Measurements from ENCODE around the gene SCAI. TPM values are rescaled to one million over a fixed set of nuclear protein-coding genes. Genes with fewer than 3 reads are reported as not detected.
"Not testable (repeated sequence)": the region's sequence is repeated elsewhere in the genome, so short reads cannot be mapped to it uniquely, and the experiment has no call there.

Gene SCAI
- total RNA-seq, 1 donor from 2014 or later: 23.5 TPM

GRCh38 chr9:124928116-124928515 lies 215.2 kb downstream of the SCAI start:
- Mint-ChIP-seq H3K4me3 (ENCODE audit: low read depth) (no peak overlapping the region), H3K36me3 (ENCODE audit: insufficient read depth) (peaks cover 4% of the 10 kb centered on the region)
- no peak for DNase-seq (ENCODE audit: low spot score, unreplicated experiment)

DNA sequence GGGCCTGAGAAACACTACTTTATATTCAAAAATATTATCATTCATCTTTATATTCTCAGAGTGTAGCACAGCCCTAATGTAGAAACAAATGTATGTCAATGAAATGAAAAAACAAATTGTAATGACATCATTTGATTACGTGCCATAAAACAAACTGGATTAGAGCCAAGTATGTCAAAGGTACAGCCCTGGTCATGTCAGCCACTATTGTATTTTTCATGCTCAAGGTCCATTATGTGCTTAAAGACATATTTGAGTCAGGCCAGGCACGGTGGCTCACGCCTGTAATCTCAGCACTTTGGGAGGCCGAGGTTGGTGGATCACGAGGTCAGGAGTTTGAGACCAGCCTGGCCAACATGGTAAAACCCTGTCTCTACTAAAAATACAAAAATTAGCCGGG lies 222.9 kb downstream of the SCAI start:
- H3K27ac Mint-ChIP-seq; H3K9me3 Mint-ChIP-seq (ENCODE audit: low read depth); DNase-seq (ENCODE audit: low spot score, unreplicated experiment); H3K4me1 Mint-ChIP-seq (ENCODE audit: low read depth); H3K4me3 Mint-ChIP-seq (ENCODE audit: low read depth); H3K27me3 Mint-ChIP-seq: not testable (repeated sequence)
- peaks cover 10% of the 10 kb centered on the region for H3K36me3 Mint-ChIP-seq (ENCODE audit: insufficient read depth)

More at GRCh38 chr9:124928116-124928515, 215.2 kb downstream of the SCAI start:
- no peaks in the 10 kb centered on the region for H3K9me3 Mint-ChIP-seq (ENCODE audit: low read depth)
- TF ChIP-seq, protein P1, sequence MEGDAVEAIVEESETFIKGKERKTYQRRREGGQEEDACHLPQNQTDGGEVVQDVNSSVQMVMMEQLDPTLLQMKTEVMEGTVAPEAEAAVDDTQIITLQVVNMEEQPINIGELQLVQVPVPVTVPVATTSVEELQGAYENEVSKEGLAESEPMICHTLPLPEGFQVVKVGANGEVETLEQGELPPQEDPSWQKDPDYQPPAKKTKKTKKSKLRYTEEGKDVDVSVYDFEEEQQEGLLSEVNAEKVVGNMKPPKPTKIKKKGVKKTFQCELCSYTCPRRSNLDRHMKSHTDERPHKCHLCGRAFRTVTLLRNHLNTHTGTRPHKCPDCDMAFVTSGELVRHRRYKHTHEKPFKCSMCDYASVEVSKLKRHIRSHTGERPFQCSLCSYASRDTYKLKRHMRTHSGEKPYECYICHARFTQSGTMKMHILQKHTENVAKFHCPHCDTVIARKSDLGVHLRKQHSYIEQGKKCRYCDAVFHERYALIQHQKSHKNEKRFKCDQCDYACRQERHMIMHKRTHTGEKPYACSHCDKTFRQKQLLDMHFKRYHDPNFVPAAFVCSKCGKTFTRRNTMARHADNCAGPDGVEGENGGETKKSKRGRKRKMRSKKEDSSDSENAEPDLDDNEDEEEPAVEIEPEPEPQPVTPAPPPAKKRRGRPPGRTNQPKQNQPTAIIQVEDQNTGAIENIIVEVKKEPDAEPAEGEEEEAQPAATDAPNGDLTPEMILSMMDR (IDR thresholded peaks at IDR 0.05; ENCODE audit: unreplicated experiment): no peak
- H3K27me3 Mint-ChIP-seq: no peaks in the 10 kb centered on the region
- H3K4me1 Mint-ChIP-seq (ENCODE audit: low read depth): no peaks in the 10 kb centered on the region
- no peak overlapping the region for H3K27ac Mint-ChIP-seq

DNA sequence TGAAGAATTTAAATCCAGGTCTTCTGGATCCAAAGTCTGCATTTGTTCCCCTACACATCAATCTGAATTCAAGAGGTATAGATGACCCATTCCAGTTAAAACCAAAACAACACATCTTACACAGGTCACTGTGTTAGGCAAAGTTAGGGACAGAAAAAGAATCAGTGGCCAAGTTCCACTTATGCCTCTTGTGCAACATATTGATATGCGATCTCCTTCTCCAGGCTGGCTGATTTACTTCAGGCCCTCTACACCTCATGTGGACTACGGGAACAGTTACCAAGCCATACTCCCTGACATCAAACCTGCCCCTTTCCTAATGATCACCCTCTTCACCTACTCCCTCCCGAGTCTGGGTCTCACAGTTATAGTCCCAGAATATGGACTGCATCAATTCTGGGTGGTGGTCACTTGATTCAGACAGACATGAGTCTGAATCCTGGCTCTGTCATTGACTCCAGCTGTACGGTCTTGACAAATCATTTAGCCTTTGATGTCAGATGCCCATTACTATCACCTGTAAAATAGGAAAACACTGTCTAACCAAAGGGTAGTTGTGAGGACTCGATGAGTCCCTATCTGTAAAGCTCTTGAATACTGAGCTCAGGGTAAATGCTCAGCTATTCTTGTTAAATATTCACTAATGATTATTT lies 228.4 kb downstream of the SCAI start:
- no peaks in the 10 kb centered on the region for H3K4me1 Mint-ChIP-seq (ENCODE audit: low read depth)
- no peak for DNase-seq (ENCODE audit: low spot score, unreplicated experiment)
- no peak overlapping the region for H3K27ac Mint-ChIP-seq
- TF ChIP-seq, protein P1 (IDR thresholded peaks at IDR 0.05; ENCODE audit: unreplicated experiment): no peak
- peaks cover 16% of the 10 kb centered on the region for H3K36me3 Mint-ChIP-seq (ENCODE audit: insufficient read depth)
- no peaks in the 10 kb centered on the region for H3K9me3 Mint-ChIP-seq (ENCODE audit: low read depth)
- H3K27me3 Mint-ChIP-seq: no peaks in the 10 kb centered on the region
- no peak overlapping the region for H3K4me3 Mint-ChIP-seq (ENCODE audit: low read depth)

DNA sequence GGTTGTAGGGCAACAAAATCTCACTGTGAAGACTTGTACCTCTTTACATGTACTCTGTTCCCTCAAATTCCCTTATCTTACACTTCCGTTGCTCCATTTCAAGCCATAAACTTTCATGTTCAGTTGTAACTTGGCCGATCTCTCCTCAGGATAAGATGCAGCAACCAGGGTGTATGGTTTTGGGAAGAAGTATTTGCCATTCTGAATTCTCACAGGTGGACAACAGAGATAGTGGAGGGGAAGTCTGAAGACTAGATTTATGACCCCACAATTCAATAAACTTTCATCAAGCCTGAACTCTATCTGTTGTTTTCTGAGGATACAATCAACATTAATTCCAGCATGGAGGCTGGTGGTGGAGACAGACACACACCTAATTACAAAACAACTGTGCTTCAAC lies 229.9 kb downstream of the SCAI start:
- H3K36me3 Mint-ChIP-seq (ENCODE audit: insufficient read depth): peaks cover 16% of the 10 kb centered on the region
- H3K27me3 Mint-ChIP-seq: no peaks in the 10 kb centered on the region
- no peaks in the 10 kb centered on the region for H3K9me3 Mint-ChIP-seq (ENCODE audit: low read depth)
- no peak overlapping the region for H3K27ac Mint-ChIP-seq
- DNase-seq (ENCODE audit: low spot score, unreplicated experiment): no peak
- TF ChIP-seq, protein P1 (IDR thresholded peaks at IDR 0.05; ENCODE audit: unreplicated experiment): no peak
- H3K4me1 Mint-ChIP-seq (ENCODE audit: low read depth): no peaks in the 10 kb centered on the region
- no peak overlapping the region for H3K4me3 Mint-ChIP-seq (ENCODE audit: low read depth)

DNA sequence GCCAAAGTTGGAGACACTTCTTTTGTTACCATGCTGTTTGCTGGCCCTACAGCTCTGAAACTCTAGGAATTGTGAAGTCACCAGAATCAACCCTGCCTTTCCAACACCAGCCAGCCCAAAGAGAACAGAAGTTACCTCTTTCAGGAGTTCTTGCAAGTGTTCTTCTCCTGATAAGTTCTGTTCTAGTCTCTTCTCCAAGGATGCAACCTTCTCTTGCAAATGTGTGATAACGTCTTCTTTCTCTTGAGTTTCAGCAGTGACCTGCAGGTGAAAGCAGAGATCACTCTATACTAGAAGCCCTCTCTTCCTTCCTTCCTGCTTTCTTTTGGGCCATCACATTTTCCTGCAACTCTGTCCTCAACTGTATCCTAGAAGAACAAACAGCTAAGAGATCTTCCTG lies 231.6 kb downstream of the SCAI start:
- H3K36me3 Mint-ChIP-seq (ENCODE audit: insufficient read depth): peaks cover 18% of the 10 kb centered on the region
- DNase-seq (ENCODE audit: low spot score, unreplicated experiment): no peak
- peaks cover 10% of the 10 kb centered on the region for H3K4me1 Mint-ChIP-seq (ENCODE audit: low read depth)
- H3K27me3 Mint-ChIP-seq: no peaks in the 10 kb centered on the region
- TF ChIP-seq, protein P1 (IDR thresholded peaks at IDR 0.05; ENCODE audit: unreplicated experiment): no peak
- H3K4me3 Mint-ChIP-seq (ENCODE audit: low read depth): no peak overlapping the region
- no peaks in the 10 kb centered on the region for H3K9me3 Mint-ChIP-seq (ENCODE audit: low read depth)
- no peak overlapping the region for H3K27ac Mint-ChIP-seq

DNA sequence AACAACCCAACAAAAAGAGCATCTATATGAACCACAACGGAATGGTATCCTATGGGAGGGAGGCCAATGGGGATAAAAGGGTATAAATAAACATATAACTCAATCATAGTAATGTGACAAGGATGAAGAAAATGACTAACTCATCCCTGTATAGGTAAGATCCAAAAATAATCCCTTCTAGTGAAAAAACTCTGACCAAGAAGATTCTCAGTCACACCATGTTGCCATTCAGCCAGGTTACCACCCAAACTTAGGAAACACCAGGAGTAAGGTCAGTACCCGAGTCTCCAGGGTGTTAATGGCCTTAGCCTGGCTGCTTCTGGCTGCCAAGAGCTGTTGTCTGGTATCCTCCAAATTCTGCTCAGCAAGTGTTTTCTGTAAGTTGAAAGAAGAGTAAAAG lies 235.2 kb downstream of the SCAI start:
- Mint-ChIP-seq H3K4me3 (ENCODE audit: low read depth) (no peak overlapping the region), H3K36me3 (ENCODE audit: insufficient read depth) (peaks cover 22% of the 10 kb centered on the region)
- TF ChIP-seq, protein P1 (IDR thresholded peaks at IDR 0.05; ENCODE audit: unreplicated experiment): no peak

More for the DNA sequence above, 235.2 kb downstream of the SCAI start:
- no peaks in the 10 kb centered on the region for H3K27me3 Mint-ChIP-seq
- H3K27ac Mint-ChIP-seq: peak overlapping the region; percentile 32
- H3K4me1 Mint-ChIP-seq (ENCODE audit: low read depth): peaks cover 10% of the 10 kb centered on the region
- H3K9me3 Mint-ChIP-seq (ENCODE audit: low read depth): no peaks in the 10 kb centered on the region
- DNase-seq (ENCODE audit: low spot score, unreplicated experiment): no peak

All from progenitor cell of endocrine pancreas (in vitro differentiated cells).